Superior temporal gyrus (tissue), 1 donor: ENCODE results near the gene BMP8B.

ENCODE experiments used
- DNase-seq: peaks from one replicate; pipeline ENCODE4 v3.0.0-alpha.2; 2016; ENCODE audit errors: extremely low spot score

Gene BMP8B

GRCh38 chr1:39760074-39761008 lies 28.3 kb downstream of the BMP8B start:
- no peak for DNase-seq

GRCh38 chr1:39759436-39759726 lies 29.3 kb downstream of the BMP8B start:
- DNase-seq = no peak

- DNase-seq = no peak
These were observed 29.9 kb downstream of the BMP8B start for GRCh38 chr1:39758556-39759435.

GRCh38 chr1:39757501-39757900 lies 31.2 kb downstream of the BMP8B start:
- no peak for DNase-seq

- DNase-seq = no peak
These were observed 32.6 kb downstream of the BMP8B start for GRCh38 chr1:39755965-39756659.

GRCh38 chr1:39754906-39755504 lies 33.7 kb downstream of the BMP8B start:
- no peak for DNase-seq

- peak; percentile 44 for DNase-seq
These were observed 34.6 kb downstream of the BMP8B start for GRCh38 chr1:39754026-39754570.

- no peak for DNase-seq
These were observed 35.3 kb downstream of the BMP8B start for GRCh38 chr1:39753132-39754025.

- DNase-seq = no peak
These were observed 36.0 kb downstream of the BMP8B start for GRCh38 chr1:39752703-39753102.

GRCh38 chr1:39751595-39751994 lies 37.1 kb downstream of the BMP8B start:
- no peak for DNase-seq

- no peak for DNase-seq
These were observed 43.5 kb downstream of the BMP8B start for GRCh38 chr1:39745016-39745670.

GRCh38 chr1:39738622-39739366 lies 49.9 kb downstream of the BMP8B start, which contains the start of gene PPIE:
PPIE (plus strand) TSS chr1:39738882; CDS start chr1:39738901, 19 bp downstream.
- peak; percentile 87 for DNase-seq

- no peak for DNase-seq
These were observed 51.0 kb downstream of the BMP8B start for GRCh38 chr1:39737546-39738169.

GRCh38 chr1:39735731-39736130 lies 52.9 kb downstream of the BMP8B start:
- DNase-seq = no peak

GRCh38 chr1:39733161-39733560 lies 55.5 kb downstream of the BMP8B start:
- DNase-seq = peak; percentile 52

GRCh38 chr1:39732730-39733129 lies 55.9 kb downstream of the BMP8B start:
- no peak for DNase-seq

- no peak for DNase-seq
These were observed 58.8 kb downstream of the BMP8B start for GRCh38 chr1:39729842-39730241.

GRCh38 chr1:39729030-39729429 lies 59.6 kb downstream of the BMP8B start:
- DNase-seq = peak; percentile 44

- DNase-seq = no peak
These were observed 60.7 kb downstream of the BMP8B start for GRCh38 chr1:39727932-39728317.
